Measurements from ENCODE around the gene DNAH2.

- no peak for TF ChIP-seq JUN (IDR thresholded peaks at IDR 0.05; ENCODE audit: borderline replicate concordance, insufficient read depth, insufficient read length, low read depth)
- TF ChIP-seq, protein P1, sequence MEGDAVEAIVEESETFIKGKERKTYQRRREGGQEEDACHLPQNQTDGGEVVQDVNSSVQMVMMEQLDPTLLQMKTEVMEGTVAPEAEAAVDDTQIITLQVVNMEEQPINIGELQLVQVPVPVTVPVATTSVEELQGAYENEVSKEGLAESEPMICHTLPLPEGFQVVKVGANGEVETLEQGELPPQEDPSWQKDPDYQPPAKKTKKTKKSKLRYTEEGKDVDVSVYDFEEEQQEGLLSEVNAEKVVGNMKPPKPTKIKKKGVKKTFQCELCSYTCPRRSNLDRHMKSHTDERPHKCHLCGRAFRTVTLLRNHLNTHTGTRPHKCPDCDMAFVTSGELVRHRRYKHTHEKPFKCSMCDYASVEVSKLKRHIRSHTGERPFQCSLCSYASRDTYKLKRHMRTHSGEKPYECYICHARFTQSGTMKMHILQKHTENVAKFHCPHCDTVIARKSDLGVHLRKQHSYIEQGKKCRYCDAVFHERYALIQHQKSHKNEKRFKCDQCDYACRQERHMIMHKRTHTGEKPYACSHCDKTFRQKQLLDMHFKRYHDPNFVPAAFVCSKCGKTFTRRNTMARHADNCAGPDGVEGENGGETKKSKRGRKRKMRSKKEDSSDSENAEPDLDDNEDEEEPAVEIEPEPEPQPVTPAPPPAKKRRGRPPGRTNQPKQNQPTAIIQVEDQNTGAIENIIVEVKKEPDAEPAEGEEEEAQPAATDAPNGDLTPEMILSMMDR (IDR thresholded peaks at IDR 0.05; ENCODE audit: extremely low read depth in 1 of 2, insufficient read depth in 1 of 2, low read depth in 1 of 2, low read length in 2 of 2): no peak
- TF ChIP-seq EZH2 (IDR thresholded peaks at IDR 0.05; ENCODE audit: borderline replicate concordance, low read depth, low read length, severe bottlenecking): no peak
- TF ChIP-seq, protein P2, sequence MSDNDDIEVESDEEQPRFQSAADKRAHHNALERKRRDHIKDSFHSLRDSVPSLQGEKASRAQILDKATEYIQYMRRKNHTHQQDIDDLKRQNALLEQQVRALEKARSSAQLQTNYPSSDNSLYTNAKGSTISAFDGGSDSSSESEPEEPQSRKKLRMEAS (IDR thresholded peaks at IDR 0.05; ENCODE audit: insufficient read depth, insufficient read length): peak; percentile 44
- peak; percentile 94 for TF ChIP-seq POLR2A (IDR thresholded peaks at IDR 0.05; ENCODE audit: low read depth, low read length)
- peak; percentile 90 for TF ChIP-seq POLR2AphosphoS5 (IDR thresholded peaks at IDR 0.05; ENCODE audit: insufficient read depth, low read depth, low read length)
- TF ChIP-seq MYC (IDR thresholded peaks at IDR 0.05; ENCODE audit: low read depth, low read length): peak; percentile 75
- no peak for TF ChIP-seq GATA2 (IDR thresholded peaks at IDR 0.05; ENCODE audit: insufficient read depth, insufficient read length, low read depth, low read length)
These were observed 30.3 kb upstream of the DNAH2 start, which contains the start of gene TP53 for GRCh38 chr17:7687072-7687907.
